ENCODE results near the gene MCF2L2. TPM values are rescaled to one million over a fixed set of nuclear protein-coding genes. Genes with fewer than 3 reads are reported as not detected.
"Not testable (repeated sequence)": the region's sequence is repeated elsewhere in the genome, so short reads cannot be mapped to it uniquely, and the experiment has no call there.

MCF2L2 gene
- total and polyA plus RNA-seq, 7 donors = 0.99 to 5.0 (median 4.0) TPM; not detected in 1

GRCh38 chr3:183375337-183375736 is 53.1 kb downstream of the MCF2L2 start:
- H3K27ac ChIP-seq = no peak overlapping the region
- H3K27me3 ChIP-seq = no peaks in the 10 kb centered on the region
- no peak overlapping the region for H3K4me3 ChIP-seq
- no peaks in the 10 kb centered on the region for H3K9me3 ChIP-seq
- H3K4me1 ChIP-seq = no peaks in the 10 kb centered on the region
- DNase-seq = no peak
- intact Hi-C loops (cut with DNase I) = no loop called here
- WGBS, 2 donors = 65 to 76% methylated on average over 6 of the region's 6 CpGs
- no peaks in the 10 kb centered on the region for H3K36me3 ChIP-seq
- TF ChIP-seq EP300 (IDR thresholded peaks at IDR 0.05) = no peak

GRCh38 chr3:183372911-183373310 is 55.5 kb downstream of the MCF2L2 start:
- 75 to 93% methylated on average over 3 of the region's 3 CpGs for WGBS, 2 donors
- H3K36me3 ChIP-seq = no peaks in the 10 kb centered on the region
- H3K4me3 ChIP-seq = no peak overlapping the region
- no peak overlapping the region for H3K27ac ChIP-seq
- no peak for TF ChIP-seq EP300 (IDR thresholded peaks at IDR 0.05)
- no peak for TF ChIP-seq CTCF (IDR thresholded peaks at IDR 0.05)
- TF ChIP-seq POLR2AphosphoS5 (IDR thresholded peaks at IDR 0.05) = no peak
- no peak for TF ChIP-seq POLR2A (IDR thresholded peaks at IDR 0.05)
- DNase-seq = no peak
- H3K4me1 ChIP-seq = no peaks in the 10 kb centered on the region
- no peaks in the 10 kb centered on the region for H3K9me3 ChIP-seq
- intact Hi-C loops (cut with DNase I) = no loop called here
- no peaks in the 10 kb centered on the region for H3K27me3 ChIP-seq

- H3K27me3 ChIP-seq; H3K36me3 ChIP-seq; H3K4me3 ChIP-seq; H3K4me1 ChIP-seq; DNase-seq; H3K9me3 ChIP-seq; intact Hi-C loops (cut with DNase I): not testable (repeated sequence)
- H3K27ac ChIP-seq = peak overlapping the region in 1 of 4 donors; percentile 24
- 64 to 89% methylated on average over 5 of the region's 5 CpGs for WGBS, 2 donors
These were observed 56.8 kb downstream of the MCF2L2 start for GRCh38 chr3:183371600-183371968.

- Histone ChIP-seq H3K4me3 (no peak overlapping the region), H3K36me3 (no peaks in the 10 kb centered on the region), H3K4me1 (no peaks in the 10 kb centered on the region), H3K27me3 (no peaks in the 10 kb centered on the region), H3K9me3 (no peaks in the 10 kb centered on the region), H3K27ac (peak overlapping the region in 1 of 4 donors; percentile 59)
- DNase-seq = no peak
- TF ChIP-seq POLR2AphosphoS5 (IDR thresholded peaks at IDR 0.05) (no peak), POLR2A (IDR thresholded peaks at IDR 0.05) (no peak), CTCF (IDR thresholded peaks at IDR 0.05) (no peak), EP300 (IDR thresholded peaks at IDR 0.05) (no peak)
- WGBS, 2 donors = 95 to 97% methylated on average over 4 of the region's 4 CpGs
- intact Hi-C loops (cut with DNase I) = no loop called here
These were observed 58.0 kb downstream of the MCF2L2 start for GRCh38 chr3:183370391-183370790.

- no peak overlapping the region for H3K4me3 ChIP-seq
- no peaks in the 10 kb centered on the region for H3K36me3 ChIP-seq
- no peaks in the 10 kb centered on the region for H3K9me3 ChIP-seq
- 12 to 59% methylated on average over 2 of the region's 2 CpGs for WGBS, 2 donors
- no peaks in the 10 kb centered on the region for H3K27me3 ChIP-seq
- no peak for DNase-seq
- H3K27ac ChIP-seq = peak overlapping the region in 1 of 4 donors; percentile 59
- intact Hi-C loops (cut with DNase I) = no loop called here
- TF ChIP-seq EP300 (IDR thresholded peaks at IDR 0.05) (no peak), CTCF (IDR thresholded peaks at IDR 0.05) (no peak), POLR2AphosphoS5 (IDR thresholded peaks at IDR 0.05) (no peak), POLR2A (IDR thresholded peaks at IDR 0.05) (no peak)
- H3K4me1 ChIP-seq = no peaks in the 10 kb centered on the region
These were observed 58.8 kb downstream of the MCF2L2 start for GRCh38 chr3:183369627-183370026.

GRCh38 chr3:183369117-183369516 is 59.3 kb downstream of the MCF2L2 start:
- intact Hi-C loops (cut with DNase I) = no loop called here
- no peak for DNase-seq
- no peaks in the 10 kb centered on the region for H3K9me3 ChIP-seq
- H3K4me3 ChIP-seq = no peak overlapping the region
- no peaks in the 10 kb centered on the region for H3K36me3 ChIP-seq
- H3K27ac ChIP-seq = no peak overlapping the region
- WGBS, 2 donors = 86 to 89% methylated on average over 4 of the region's 4 CpGs
- no peaks in the 10 kb centered on the region for H3K27me3 ChIP-seq
- no peaks in the 10 kb centered on the region for H3K4me1 ChIP-seq
- TF ChIP-seq POLR2AphosphoS5 (IDR thresholded peaks at IDR 0.05) (no peak), EP300 (IDR thresholded peaks at IDR 0.05) (no peak), CTCF (IDR thresholded peaks at IDR 0.05) (no peak), POLR2A (IDR thresholded peaks at IDR 0.05) (no peak)
